HG03354 (cell line): ENCODE measurements around the gene H1-8.

Source experiments
- ATAC-seq: cut with Tn5 transposase; IDR thresholded peaks from one replicate; pipeline ENCODE4 v1.9.1; 2021; ENCODE audit warnings: mild to moderate bottlenecking; ENCODE audit not compliant: unreplicated experiment, poor library complexity, severe bottlenecking

The H1-8 gene

GRCh38 chr3:129564981-129565644 is 22.1 kb downstream of the H1-8 start:
- no peak for ATAC-seq

- ATAC-seq: no peak
These were observed 22.9 kb downstream of the H1-8 start for GRCh38 chr3:129565902-129566301.

- ATAC-seq: no peak
These were observed 24.3 kb downstream of the H1-8 start for GRCh38 chr3:129567176-129567705.

GRCh38 chr3:129567939-129568338 is 25.0 kb downstream of the H1-8 start:
- ATAC-seq: no peak

GRCh38 chr3:129569856-129570255 is 26.9 kb downstream of the H1-8 start:
- no peak for ATAC-seq

GRCh38 chr3:129571605-129572547 is 28.9 kb downstream of the H1-8 start:
- no peak for ATAC-seq

- ATAC-seq: no peak
These were observed 29.6 kb downstream of the H1-8 start for GRCh38 chr3:129572603-129573002.

GRCh38 chr3:129573493-129573892 is 30.5 kb downstream of the H1-8 start:
- ATAC-seq: no peak

GRCh38 chr3:129574206-129574605 is 31.2 kb downstream of the H1-8 start:
- no peak for ATAC-seq

GRCh38 chr3:129575233-129575996 is 32.4 kb downstream of the H1-8 start:
- no peak for ATAC-seq

GRCh38 chr3:129575997-129576384 is 33.0 kb downstream of the H1-8 start:
- no peak for ATAC-seq

GRCh38 chr3:129576514-129577352 is 33.8 kb downstream of the H1-8 start:
- ATAC-seq: peak; percentile 71

- no peak for ATAC-seq
These were observed 34.4 kb downstream of the H1-8 start for GRCh38 chr3:129577366-129577765.

GRCh38 chr3:129577925-129578786 is 35.2 kb downstream of the H1-8 start:
- ATAC-seq: peak; percentile 55

- no peak for ATAC-seq
These were observed 37.0 kb downstream of the H1-8 start for GRCh38 chr3:129579991-129580390.

- ATAC-seq: no peak
These were observed 38.6 kb downstream of the H1-8 start for GRCh38 chr3:129581623-129582022.

- ATAC-seq: no peak
These were observed 39.8 kb downstream of the H1-8 start for GRCh38 chr3:129582799-129583198.

GRCh38 chr3:129583289-129583688 is 40.3 kb downstream of the H1-8 start:
- ATAC-seq: no peak
